IMR-90 (cell line): Measurements from ENCODE around the gene PBX4.
"Not testable (repeated sequence)": the region's sequence is repeated elsewhere in the genome, so short reads cannot be mapped to it uniquely, and the experiment has no call there.

ENCODE experiments used
- BHLHE40 ChIP-seq: fragments of 150-350 bp; IDR thresholded peaks from 2 replicates; pipeline ENCODE4 v1.6.1; 2016; ENCODE audit warnings: mild to moderate bottlenecking, low read depth, low read length
- CEBPB ChIP-seq: IDR thresholded peaks from 2 replicates; pipeline ENCODE4 v1.6.1; 2012; ENCODE audit warnings: low read depth, low read length, improper control_type of control experiment
- CHD1 ChIP-seq: IDR thresholded peaks from 2 replicates; pipeline ENCODE4 v1.6.1; 2012; ENCODE audit warnings: low read depth, low read length, improper control_type of control experiment
- CTCF ChIP-seq: conservative IDR thresholded peaks from 2 replicates; pipeline ENCODE4 v1.5.1; 2012; ENCODE audit warnings: mild to moderate bottlenecking, low read depth, low read length, improper control_type of control experiment
- FOS ChIP-seq: fragments of 150-350 bp; IDR thresholded peaks from 2 replicates; pipeline ENCODE4 v1.6.1; 2016; ENCODE audit warnings: low read depth, low read length
- MAFK ChIP-seq: IDR thresholded peaks from 2 replicates; pipeline ENCODE4 v1.6.1; 2012; ENCODE audit warnings: low read depth, low read length, improper control_type of control experiment
- MAZ ChIP-seq: IDR thresholded peaks from 2 replicates; pipeline ENCODE4 v1.6.1; 2012; ENCODE audit warnings: low read depth, mild to moderate bottlenecking, low read length, improper control_type of control experiment, moderate library complexity, borderline replicate concordance
- MXI1 ChIP-seq: IDR thresholded peaks from 2 replicates; pipeline ENCODE4 v1.6.1; 2012; ENCODE audit warnings: low read depth, mild to moderate bottlenecking, low read length, moderate library complexity, borderline replicate concordance
- NFE2L2 ChIP-seq: fragments of 150-350 bp; IDR thresholded peaks from 2 replicates; pipeline ENCODE4 v1.6.1; 2016; ENCODE audit warnings: low read depth, mild to moderate bottlenecking, low read length
- POLR2A ChIP-seq: IDR thresholded peaks from 2 replicates; pipeline ENCODE4 v1.6.1; 2012; ENCODE audit warnings: mild to moderate bottlenecking, low read depth, low read length
- RAD21 ChIP-seq: IDR thresholded peaks from 2 replicates; pipeline ENCODE4 v1.6.1; 2012; ENCODE audit warnings: low read length, improper control_type of control experiment
- RFX5 ChIP-seq: IDR thresholded peaks from 2 replicates; pipeline ENCODE4 v1.8.0; 2012; ENCODE audit warnings: low read depth, mild to moderate bottlenecking, low read length, moderate library complexity
- SMC3 ChIP-seq: fragments of 150-350 bp; IDR thresholded peaks from 2 replicates; pipeline ENCODE4 v1.6.1; 2016; ENCODE audit warnings: low read depth, mild to moderate bottlenecking, antibody characterized with exemption, low read length, moderate library complexity
- USF2 ChIP-seq: fragments of 150-350 bp; IDR thresholded peaks from 2 replicates; pipeline ENCODE4 v1.6.1; 2017; ENCODE audit warnings: mild to moderate bottlenecking, antibody characterized with exemption, low read length, low read depth

GRCh38 chr19:19598728-19599451 is 19.6 kb downstream of the PBX4 start:
- not testable (repeated sequence) for TF ChIP-seq CTCF, RFX5, BHLHE40, POLR2A, MXI1, USF2, CEBPB, RAD21, MAFK, CHD1, NFE2L2, SMC3, FOS, MAZ
